HG03139 (cell line): ENCODE results near the gene PTPN1.

ENCODE experiments used
- ATAC-seq: cut with Tn5 transposase; IDR thresholded peaks from one replicate; pipeline ENCODE4 v1.9.1; 2021; ENCODE audit not compliant: unreplicated experiment

PTPN1 gene

GRCh38 chr20:50628853-50629669 lies 118.9 kb downstream of the PTPN1 start:
- no peak for ATAC-seq

- ATAC-seq, result no peak
Observed at GRCh38 chr20:50629670-50630045, 119.5 kb downstream of the PTPN1 start.

GRCh38 chr20:50630578-50631263 lies 120.5 kb downstream of the PTPN1 start:
- ATAC-seq, result no peak

- no peak for ATAC-seq
Observed at GRCh38 chr20:50632236-50632635, 122.1 kb downstream of the PTPN1 start.

- no peak for ATAC-seq
Observed at GRCh38 chr20:50632701-50633100, 122.5 kb downstream of the PTPN1 start.

- no peak for ATAC-seq
Observed at GRCh38 chr20:50633361-50633760, 123.2 kb downstream of the PTPN1 start.

- ATAC-seq, result no peak
Observed at GRCh38 chr20:50634191-50634590, 124.0 kb downstream of the PTPN1 start.
